Neural progenitor cell (in vitro differentiated cells): ENCODE results near the gene LIPC. TPM values are rescaled to one million over a fixed set of nuclear protein-coding genes. Genes with fewer than 3 reads are reported as not detected.
A peak's percentile ranks its signal among the peaks of the same experiment; 100 is the strongest.

ENCODE experiments used
- DNase-seq: peaks from one replicate; pipeline ENCODE4 v3.0.0-alpha.2; 2016; ENCODE audit warnings: low spot score
- H2AFZ ChIP-seq: fragments of 200-600 bp; sonication (generic); replicated peaks from 2 replicates; pipeline ENCODE4 v1.6.1; 2016; ENCODE audit warnings: antibody characterized with exemption
- H3F3A ChIP-seq: fragments of 200-600 bp; sonication (generic); 2 replicates; pipeline ENCODE4 v1.6.1; 2016; ENCODE audit warnings: antibody characterized with exemption, low read depth
- H3K27ac ChIP-seq: fragments of 200-600 bp; sonication (generic); 2 replicates; pipeline ENCODE4 v1.5.1; 2016; ENCODE audit warnings: mild to moderate bottlenecking
- H3K27me3 ChIP-seq: fragments of 200-600 bp; sonication (generic); 2 replicates; pipeline ENCODE4 v1.6.1; 2016; ENCODE audit warnings: mild to moderate bottlenecking, moderate library complexity
- H3K36me3 ChIP-seq: fragments of 200-600 bp; sonication (generic); 2 replicates; pipeline ENCODE4 v1.5.1; 2016
- H3K4me1 ChIP-seq: fragments of 200-600 bp; sonication (generic); 2 replicates; pipeline ENCODE4 v1.6.1; 2016; ENCODE audit warnings: mixed run types
- H3K4me2 ChIP-seq: fragments of 200-600 bp; sonication (generic); 2 replicates; pipeline ENCODE4 v1.6.1; 2016
- H3K4me3 ChIP-seq: fragments of 200-600 bp; sonication (generic); 2 replicates; pipeline ENCODE4 v1.5.1; 2016
- H3K79me2 ChIP-seq: fragments of 200-600 bp; sonication (generic); 2 replicates; pipeline ENCODE4 v1.6.1; 2016; ENCODE audit warnings: low read depth
- H3K9ac ChIP-seq: fragments of 200-600 bp; sonication (generic); 2 replicates; pipeline ENCODE4 v1.6.1; 2016
- H3K9me3 ChIP-seq: fragments of 200-600 bp; sonication (generic); 2 replicates; pipeline ENCODE4 v1.5.1; 2016; ENCODE audit warnings: low read depth
- H4K20me1 ChIP-seq: fragments of 200-600 bp; sonication (generic); 2 replicates; pipeline ENCODE4 v1.6.1; 2016; ENCODE audit warnings: low read depth
- H3K27ac Mint-ChIP-seq: 3 replicates; pipeline ENCODE4 v1.8.0; 2021; ENCODE audit warnings: mixed read lengths
- H3K27me3 Mint-ChIP-seq: 2 replicates; pipeline ENCODE4 v1.8.0; 2022; ENCODE audit warnings: low read depth, mild to moderate bottlenecking, inconsistent platforms, moderate library complexity, mixed read lengths; ENCODE audit not compliant: insufficient read depth
- H3K36me3 Mint-ChIP-seq: 3 replicates; pipeline ENCODE4 v1.8.0; 2021; ENCODE audit warnings: mixed read lengths
- H3K4me1 Mint-ChIP-seq: 3 replicates; pipeline ENCODE4 v1.8.0; 2021; ENCODE audit warnings: mixed read lengths
- H3K4me3 Mint-ChIP-seq: 3 replicates; pipeline ENCODE4 v1.8.0; 2021; ENCODE audit warnings: mild to moderate bottlenecking, moderate library complexity, mixed read lengths
- H3K9me3 Mint-ChIP-seq: 3 replicates; pipeline ENCODE4 v1.8.0; 2020; ENCODE audit warnings: mixed read lengths
- EZH2 ChIP-seq: fragments of 200-600 bp; sonication (generic); IDR thresholded peaks from 2 replicates; pipeline ENCODE4 v1.6.1; 2017; ENCODE audit warnings: antibody characterized with exemption, mild to moderate bottlenecking, moderate library complexity
- EZH2phosphoT487 ChIP-seq: fragments of 200-600 bp; sonication (generic); IDR thresholded peaks from 2 replicates; pipeline ENCODE4 v1.6.1; 2017; ENCODE audit warnings: antibody characterized with exemption
- total RNA-seq: library from RNA; depleted of rRNA; stranded (reverse); fragments of >200 nt; gene quantifications from 2 replicates; pipeline ENCODE4 v1.2.3, GENCODE V29; 2015; ENCODE audit warnings: low replicate concordance
- TF ChIP-seq, protein P1 (sequence below): fragments of 200-600 bp; sonication (generic); IDR thresholded peaks from 2 replicates; pipeline ENCODE4 v1.5.1; 2017; ENCODE audit warnings: antibody characterized with exemption, mild to moderate bottlenecking

The LIPC gene
- total RNA-seq, 1 donor from 2014 or later = not detected

DNA sequence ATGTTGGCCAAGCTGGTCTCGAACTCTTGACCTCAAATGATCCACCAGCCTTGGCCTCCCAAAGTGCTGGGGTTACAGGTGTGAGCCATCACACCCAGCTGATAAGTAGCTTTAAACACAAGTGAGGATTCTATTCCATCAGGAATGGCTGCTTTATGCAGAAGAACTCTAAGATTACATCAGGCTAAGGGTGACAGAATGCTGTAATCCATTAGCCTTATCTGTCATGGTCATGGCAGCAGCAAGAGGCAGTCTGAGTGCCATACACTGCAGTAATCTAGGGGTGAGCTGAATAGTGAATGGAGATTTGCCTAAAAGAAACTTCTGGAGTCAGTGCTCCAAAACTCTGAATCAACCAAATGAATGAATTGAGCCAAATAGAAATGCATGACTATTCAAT is 39.6 kb downstream of the LIPC start:
- DNase-seq = no peak
- Mint-ChIP-seq H3K27ac (no peak overlapping the region), H3K27me3 (peaks cover 13% of the 10 kb centered on the region), H3K4me3 (no peak overlapping the region), H3K36me3 (peaks cover 4% of the 10 kb centered on the region), H3K9me3 (peaks cover 12% of the 10 kb centered on the region), H3K4me1 (peaks cover 70% of the 10 kb centered on the region)
- Histone ChIP-seq H3K27me3 (no peaks in the 10 kb centered on the region), H3K79me2 (no peaks in the 10 kb centered on the region), H3F3A (peaks cover 6% of the 10 kb centered on the region), H3K9ac (no peak overlapping the region), H3K27ac (no peak overlapping the region), H4K20me1 (no peaks in the 10 kb centered on the region), H3K36me3 (no peaks in the 10 kb centered on the region), H3K9me3 (no peaks in the 10 kb centered on the region), H2AFZ (no peak overlapping the region), H3K4me2 (no peak overlapping the region), H3K4me3 (no peak overlapping the region), H3K4me1 (peaks cover 35% of the 10 kb centered on the region)
- no peak for TF ChIP-seq EZH2
- TF ChIP-seq, protein P1, sequence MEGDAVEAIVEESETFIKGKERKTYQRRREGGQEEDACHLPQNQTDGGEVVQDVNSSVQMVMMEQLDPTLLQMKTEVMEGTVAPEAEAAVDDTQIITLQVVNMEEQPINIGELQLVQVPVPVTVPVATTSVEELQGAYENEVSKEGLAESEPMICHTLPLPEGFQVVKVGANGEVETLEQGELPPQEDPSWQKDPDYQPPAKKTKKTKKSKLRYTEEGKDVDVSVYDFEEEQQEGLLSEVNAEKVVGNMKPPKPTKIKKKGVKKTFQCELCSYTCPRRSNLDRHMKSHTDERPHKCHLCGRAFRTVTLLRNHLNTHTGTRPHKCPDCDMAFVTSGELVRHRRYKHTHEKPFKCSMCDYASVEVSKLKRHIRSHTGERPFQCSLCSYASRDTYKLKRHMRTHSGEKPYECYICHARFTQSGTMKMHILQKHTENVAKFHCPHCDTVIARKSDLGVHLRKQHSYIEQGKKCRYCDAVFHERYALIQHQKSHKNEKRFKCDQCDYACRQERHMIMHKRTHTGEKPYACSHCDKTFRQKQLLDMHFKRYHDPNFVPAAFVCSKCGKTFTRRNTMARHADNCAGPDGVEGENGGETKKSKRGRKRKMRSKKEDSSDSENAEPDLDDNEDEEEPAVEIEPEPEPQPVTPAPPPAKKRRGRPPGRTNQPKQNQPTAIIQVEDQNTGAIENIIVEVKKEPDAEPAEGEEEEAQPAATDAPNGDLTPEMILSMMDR = no peak
- no peak for TF ChIP-seq EZH2phosphoT487

DNA sequence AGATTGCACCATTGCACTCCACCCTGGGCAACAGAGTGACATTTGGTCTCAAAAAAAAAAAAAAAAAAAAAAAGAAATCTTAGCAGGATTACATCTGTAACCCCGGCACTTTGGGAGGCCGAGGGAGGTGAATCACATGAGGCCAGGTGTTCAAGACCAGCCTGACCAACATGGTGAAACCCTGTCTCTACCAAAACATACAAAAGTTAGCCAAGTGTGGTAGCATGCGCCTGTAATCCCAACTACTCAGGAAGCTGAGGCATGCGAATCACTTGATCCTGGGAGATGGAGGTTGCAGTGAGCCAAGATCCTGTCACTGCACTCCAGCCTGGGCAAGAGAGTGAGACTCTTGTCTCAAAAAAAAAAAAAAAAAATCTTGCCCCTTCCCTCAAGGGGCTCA is 40.4 kb downstream of the LIPC start:
- H3K4me3 ChIP-seq = no peak overlapping the region
- no peaks in the 10 kb centered on the region for H3K9me3 ChIP-seq
- H2AFZ ChIP-seq = no peak overlapping the region
- no peak for DNase-seq
- H3K27me3 ChIP-seq = no peaks in the 10 kb centered on the region
- Mint-ChIP-seq H3K27ac (no peak overlapping the region), H3K4me3 (no peak overlapping the region), H3K4me1 (peaks cover 72% of the 10 kb centered on the region), H3K9me3 (peaks cover 12% of the 10 kb centered on the region), H3K27me3 (peaks cover 16% of the 10 kb centered on the region), H3K36me3 (peaks cover 4% of the 10 kb centered on the region)
- H3K27ac ChIP-seq = no peak overlapping the region
- H3K4me2 ChIP-seq = no peak overlapping the region
- peaks cover 6% of the 10 kb centered on the region for H3F3A ChIP-seq
- no peaks in the 10 kb centered on the region for H3K36me3 ChIP-seq
- no peaks in the 10 kb centered on the region for H3K79me2 ChIP-seq
- peaks cover 42% of the 10 kb centered on the region for H3K4me1 ChIP-seq
- H4K20me1 ChIP-seq = no peaks in the 10 kb centered on the region
- no peak for TF ChIP-seq EZH2phosphoT487
- TF ChIP-seq, protein P1 = no peak
- no peak for TF ChIP-seq EZH2
- H3K9ac ChIP-seq = no peak overlapping the region

DNA sequence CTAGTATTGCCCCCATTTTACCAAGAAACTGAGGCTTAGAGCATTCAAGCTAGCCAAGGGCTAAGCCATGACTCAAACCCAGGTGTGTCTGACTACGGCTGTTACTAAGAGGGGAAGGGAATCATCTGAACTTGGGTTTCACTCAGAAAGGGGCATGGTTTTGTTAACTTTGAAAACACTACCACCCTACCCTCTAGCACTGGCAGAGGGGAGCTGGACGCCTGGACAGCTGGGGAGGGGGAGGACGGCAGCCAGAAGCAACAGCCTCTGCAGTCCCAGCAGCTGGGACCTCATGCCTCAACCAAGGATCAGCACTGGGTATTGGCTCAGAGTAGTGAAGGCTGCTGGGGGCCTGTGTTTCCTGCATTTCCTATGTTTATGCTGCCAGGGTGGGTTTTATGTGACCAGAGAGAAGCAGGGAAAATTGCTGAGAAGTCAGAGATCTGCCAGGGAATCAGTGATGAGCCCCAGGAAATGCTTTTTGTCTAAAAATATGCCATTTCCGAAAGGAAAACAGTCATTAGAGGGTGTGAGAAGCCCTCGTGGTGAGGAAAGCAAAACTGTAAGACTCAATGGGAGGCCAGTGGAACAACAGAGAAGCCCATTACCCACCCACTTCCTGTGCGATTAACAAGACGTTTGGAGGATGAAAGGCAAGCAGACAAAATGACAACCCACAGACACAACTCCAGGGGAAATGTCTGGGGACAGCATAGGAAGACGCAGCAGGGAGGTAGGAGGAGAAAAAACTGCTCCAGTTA is 41.2 kb downstream of the LIPC start:
- no peaks in the 10 kb centered on the region for H3K36me3 ChIP-seq
- H3K27ac ChIP-seq = no peak overlapping the region
- H3K4me1 Mint-ChIP-seq = peaks cover 75% of the 10 kb centered on the region
- peaks cover 4% of the 10 kb centered on the region for H3K36me3 Mint-ChIP-seq
- TF ChIP-seq EZH2phosphoT487 = no peak
- TF ChIP-seq, protein P1 = no peak
- TF ChIP-seq EZH2 = no peak
- no peaks in the 10 kb centered on the region for H4K20me1 ChIP-seq
- no peaks in the 10 kb centered on the region for H3K27me3 ChIP-seq
- H3K27me3 Mint-ChIP-seq = peaks cover 16% of the 10 kb centered on the region
- peak overlapping the region; percentile 81 for H3K27ac Mint-ChIP-seq
- no peak overlapping the region for H3K4me3 Mint-ChIP-seq
- peaks cover 6% of the 10 kb centered on the region for H3F3A ChIP-seq
- peaks cover 45% of the 10 kb centered on the region for H3K4me1 ChIP-seq
- peaks cover 12% of the 10 kb centered on the region for H3K9me3 Mint-ChIP-seq
- no peak overlapping the region for H3K4me3 ChIP-seq
- no peak overlapping the region for H3K9ac ChIP-seq
- DNase-seq = no peak
- no peak overlapping the region for H3K4me2 ChIP-seq
- H2AFZ ChIP-seq = peak overlapping the region; percentile 71
- no peaks in the 10 kb centered on the region for H3K9me3 ChIP-seq
- H3K79me2 ChIP-seq = no peaks in the 10 kb centered on the region
